GM23338 (cell line): Measurements from ENCODE around the gene CDK5R2. TPM values are rescaled to one million over a fixed set of nuclear protein-coding genes. Genes with fewer than 3 reads are reported as not detected.

Source experiments
- ATAC-seq: fragments of 200-7000 bp; cut with Tn5 transposase; 3 replicates; pipeline ENCODE4 v1.9.1; 2020
- DNase-seq: peaks from one replicate; pipeline ENCODE4 v3.0.0-alpha.2; 2015; ENCODE audit warnings: low spot score
- H2AFZ ChIP-seq: fragments of 200-600 bp; sonication (generic); 2 replicates; pipeline ENCODE4 v1.8.0; 2016; ENCODE audit warnings: antibody characterized with exemption, mild to moderate bottlenecking, moderate library complexity
- H3F3A ChIP-seq: fragments of 200-600 bp; sonication (generic); replicated peaks from 2 replicates; pipeline ENCODE4 v1.8.0; 2017; ENCODE audit warnings: antibody characterized with exemption, mixed run types, low read depth
- H3K27ac ChIP-seq: fragments of 200-600 bp; sonication (generic); 2 replicates; pipeline ENCODE4 v1.6.1; 2016; ENCODE audit warnings: low read depth
- H3K27me3 ChIP-seq: fragments of 200-600 bp; sonication (generic); 2 replicates; pipeline ENCODE4 v1.8.0; 2016; ENCODE audit warnings: mild to moderate bottlenecking, mixed run types, moderate library complexity; ENCODE audit not compliant: insufficient read depth
- H3K36me3 ChIP-seq: fragments of 200-600 bp; sonication (generic); 2 replicates; pipeline ENCODE4 v1.8.0; 2016; ENCODE audit warnings: mild to moderate bottlenecking; ENCODE audit not compliant: insufficient read depth
- H3K4me1 ChIP-seq: fragments of 200-600 bp; sonication (generic); 2 replicates; pipeline ENCODE4 v1.8.0; 2016; ENCODE audit warnings: mild to moderate bottlenecking, moderate library complexity; ENCODE audit not compliant: insufficient read depth
- H3K4me2 ChIP-seq: fragments of 200-600 bp; sonication (generic); 2 replicates; pipeline ENCODE4 v1.7.1; 2017; ENCODE audit warnings: mixed run types
- H3K4me3 ChIP-seq: fragments of 200-600 bp; sonication (generic); 2 replicates; pipeline ENCODE4 v1.6.1; 2016; ENCODE audit warnings: mixed run types
- H3K79me2 ChIP-seq: fragments of 200-600 bp; sonication (generic); replicated peaks from 2 replicates; pipeline ENCODE4 v1.8.0; 2017; ENCODE audit warnings: mild to moderate bottlenecking; ENCODE audit not compliant: insufficient read depth
- H3K9me2 ChIP-seq: fragments of 200-600 bp; sonication (generic); 2 replicates; pipeline ENCODE4 v1.8.0; 2017; ENCODE audit not compliant: insufficient read depth
- H4K20me1 ChIP-seq: fragments of 200-600 bp; sonication (generic); replicated peaks from 2 replicates; pipeline ENCODE4 v1.8.0; 2017; ENCODE audit warnings: mild to moderate bottlenecking; ENCODE audit not compliant: insufficient read depth
- H3K27ac Mint-ChIP-seq: 2 replicates; pipeline ENCODE4 v1.8.0; 2020; ENCODE audit warnings: inconsistent platforms, mild to moderate bottlenecking, moderate library complexity, mixed read lengths
- H3K27me3 Mint-ChIP-seq: 3 replicates; pipeline ENCODE4 v1.8.0; 2022; ENCODE audit warnings: low read depth, mild to moderate bottlenecking, moderate library complexity, mixed read lengths, inconsistent platforms; ENCODE audit not compliant: insufficient read depth, poor library complexity
- H3K36me3 Mint-ChIP-seq: 3 replicates; pipeline ENCODE4 v1.8.0; 2021; ENCODE audit warnings: low read depth, mild to moderate bottlenecking, inconsistent platforms, moderate library complexity, mixed read lengths
- H3K4me1 Mint-ChIP-seq: 3 replicates; pipeline ENCODE4 v1.8.0; 2020; ENCODE audit warnings: mild to moderate bottlenecking, inconsistent platforms, mixed read lengths
- H3K4me3 Mint-ChIP-seq: 3 replicates; pipeline ENCODE4 v1.8.0; 2021; ENCODE audit warnings: moderate library complexity, mild to moderate bottlenecking, inconsistent platforms, mixed read lengths
- H3K9me3 Mint-ChIP-seq: 3 replicates; pipeline ENCODE4 v1.8.0; 2020; ENCODE audit warnings: moderate library complexity, mild to moderate bottlenecking, inconsistent platforms, mixed read lengths
- EZH2 ChIP-seq: fragments of 200-600 bp; sonication (generic); IDR thresholded peaks from one replicate; pipeline ENCODE4 v1.8.0; 2017; ENCODE audit warnings: antibody characterized with exemption, mild to moderate bottlenecking, low read depth; ENCODE audit not compliant: unreplicated experiment
- EZH2phosphoT487 ChIP-seq: fragments of 200-600 bp; sonication (generic); IDR thresholded peaks from one replicate; pipeline ENCODE4 v1.8.1; 2018; ENCODE audit warnings: antibody characterized with exemption; ENCODE audit not compliant: unreplicated experiment
- JUNB ChIP-seq: IDR thresholded peaks from one replicate; pipeline ENCODE4 v1.6.1; 2016; ENCODE audit warnings: antibody characterized with exemption; ENCODE audit not compliant: unreplicated experiment
- NANOG ChIP-seq: IDR thresholded peaks from 2 replicates; pipeline ENCODE4 v1.6.1; 2016; ENCODE audit warnings: antibody characterized with exemption, borderline replicate concordance
- ZNF114 ChIP-seq: fragments of 250-450 bp; sonication (Bioruptor Pico); IDR thresholded peaks from 2 replicates; pipeline ENCODE4 v1.5.0; 2020; ENCODE audit warnings: mild to moderate bottlenecking, moderate library complexity
- polyA plus RNA-seq: library from polyadenylated mRNA; unstranded; fragments of >200 nt; fragmentation: Nextera tagmentation; extraction: Ambion mirVana; gene quantifications from 2 replicates; pipeline ENCODE4 v1.2.1, GENCODE V29; 2016
- total RNA-seq: library from RNA; depleted of rRNA; stranded (reverse); fragments of >200 nt; shearing (Covaris generic); gene quantifications from 2 replicates; pipeline ENCODE4 v1.2.3, GENCODE V29; 2014
- TF ChIP-seq, protein P1 (sequence below), 2 experiments: fragments of 200-600 bp in 1 of 2; sonication (generic) in 1 of 2; conservative IDR thresholded peaks; 2 replicates each; pipeline versions ENCODE4 v1.5.1 to v1.6.1; 2016 to 2017; ENCODE audit warnings: antibody characterized with exemption in 2 of 2, low read depth in 2 of 2, mild to moderate bottlenecking in 2 of 2, moderate library complexity in 1 of 2
- TF ChIP-seq, protein P2 (sequence below): IDR thresholded peaks from one replicate; pipeline ENCODE4 v1.6.1; 2018; ENCODE audit warnings: antibody characterized with exemption; ENCODE audit not compliant: unreplicated experiment
- TF ChIP-seq, protein P3 (sequence below): IDR thresholded peaks from 2 replicates; pipeline ENCODE4 v1.6.1; 2016; ENCODE audit warnings: antibody characterized with exemption

CDK5R2 gene
- total and polyA plus RNA-seq, 2 experiments from 2014 or later: 0.56 TPM; not detected in 1

DNA sequence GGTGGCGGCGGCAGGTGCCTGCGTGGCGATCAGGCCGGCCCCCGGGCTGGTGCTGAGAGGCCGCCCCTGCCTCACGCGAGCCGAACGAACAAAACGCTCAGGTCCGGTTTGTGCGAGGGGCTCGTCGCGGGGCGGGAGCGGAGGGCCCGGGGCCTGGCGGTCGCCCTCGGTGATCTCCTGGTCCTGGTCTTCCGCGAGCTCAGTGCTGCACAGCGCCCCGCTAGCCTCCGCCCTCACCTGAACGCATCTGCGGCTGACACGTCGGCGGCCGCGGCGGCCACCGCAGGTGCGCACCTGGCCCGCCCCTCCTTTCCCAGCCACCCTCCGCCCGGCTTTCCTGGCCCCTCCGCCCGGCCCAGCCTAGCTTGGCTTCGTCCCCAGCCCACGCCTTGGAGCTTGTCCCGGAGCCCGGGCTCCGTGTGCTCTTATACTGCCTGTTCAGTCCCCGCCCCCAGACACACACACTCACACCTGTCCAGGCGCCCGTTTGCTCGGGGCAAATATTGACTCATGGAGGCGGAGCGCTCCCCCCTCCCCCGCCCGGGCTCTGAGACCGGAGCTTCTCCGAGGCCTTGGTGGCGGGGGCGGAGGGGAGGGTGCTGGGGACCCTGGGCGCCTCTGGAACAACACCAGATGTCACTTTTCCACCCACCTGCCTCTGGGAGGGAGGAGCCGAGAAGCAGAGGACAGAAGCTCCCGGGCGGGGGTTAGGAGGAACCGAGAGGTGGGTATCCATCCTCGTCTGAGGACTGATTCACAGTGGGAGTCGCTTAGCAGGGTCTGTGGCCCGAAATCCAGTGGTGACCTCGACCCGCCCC is 42.3 kb downstream of the CDK5R2 start:
- no peaks in the 10 kb centered on the region; the same call in 2 of the 3 replicates for H3K36me3 Mint-ChIP-seq
- Histone ChIP-seq H3K4me2 (peak overlapping the region; percentile 90), H3K27ac (no peak overlapping the region), H3K36me3 (no peaks in the 10 kb centered on the region), H3K4me1 (peaks cover 37% of the 10 kb centered on the region), H3K79me2 (no peaks in the 10 kb centered on the region), H3F3A (0 out of 2 replicates have a peak, but pooled peaks cover 6% of the 10 kb centered on the region), H3K27me3 (peaks cover 100% of the 10 kb centered on the region), H3K4me3 (peak overlapping the region; percentile 72), H4K20me1 (peaks cover 4% of the 10 kb centered on the region; the same call in 1 of the 2 replicates), H2AFZ (no peak overlapping the region), H3K9me2 (no peaks in the 10 kb centered on the region)
- H3K4me3 Mint-ChIP-seq: peak overlapping the region; percentile 86
- H3K27ac Mint-ChIP-seq: no peak overlapping the region
- ATAC-seq: peak; percentile 26
- peak; percentile 26 for TF ChIP-seq EZH2phosphoT487
- TF ChIP-seq, protein P1, sequence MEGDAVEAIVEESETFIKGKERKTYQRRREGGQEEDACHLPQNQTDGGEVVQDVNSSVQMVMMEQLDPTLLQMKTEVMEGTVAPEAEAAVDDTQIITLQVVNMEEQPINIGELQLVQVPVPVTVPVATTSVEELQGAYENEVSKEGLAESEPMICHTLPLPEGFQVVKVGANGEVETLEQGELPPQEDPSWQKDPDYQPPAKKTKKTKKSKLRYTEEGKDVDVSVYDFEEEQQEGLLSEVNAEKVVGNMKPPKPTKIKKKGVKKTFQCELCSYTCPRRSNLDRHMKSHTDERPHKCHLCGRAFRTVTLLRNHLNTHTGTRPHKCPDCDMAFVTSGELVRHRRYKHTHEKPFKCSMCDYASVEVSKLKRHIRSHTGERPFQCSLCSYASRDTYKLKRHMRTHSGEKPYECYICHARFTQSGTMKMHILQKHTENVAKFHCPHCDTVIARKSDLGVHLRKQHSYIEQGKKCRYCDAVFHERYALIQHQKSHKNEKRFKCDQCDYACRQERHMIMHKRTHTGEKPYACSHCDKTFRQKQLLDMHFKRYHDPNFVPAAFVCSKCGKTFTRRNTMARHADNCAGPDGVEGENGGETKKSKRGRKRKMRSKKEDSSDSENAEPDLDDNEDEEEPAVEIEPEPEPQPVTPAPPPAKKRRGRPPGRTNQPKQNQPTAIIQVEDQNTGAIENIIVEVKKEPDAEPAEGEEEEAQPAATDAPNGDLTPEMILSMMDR (conservative IDR thresholded peaks at IDR 0.05; ENCODE audit: low read depth in 2 of 2): 0 out of 4 replicates have a peak, but pooled peaks of 1 of the 2 experiments have one; percentile 3
- no peak for TF ChIP-seq JUNB
- TF ChIP-seq NANOG: no peak
- TF ChIP-seq, protein P2, sequence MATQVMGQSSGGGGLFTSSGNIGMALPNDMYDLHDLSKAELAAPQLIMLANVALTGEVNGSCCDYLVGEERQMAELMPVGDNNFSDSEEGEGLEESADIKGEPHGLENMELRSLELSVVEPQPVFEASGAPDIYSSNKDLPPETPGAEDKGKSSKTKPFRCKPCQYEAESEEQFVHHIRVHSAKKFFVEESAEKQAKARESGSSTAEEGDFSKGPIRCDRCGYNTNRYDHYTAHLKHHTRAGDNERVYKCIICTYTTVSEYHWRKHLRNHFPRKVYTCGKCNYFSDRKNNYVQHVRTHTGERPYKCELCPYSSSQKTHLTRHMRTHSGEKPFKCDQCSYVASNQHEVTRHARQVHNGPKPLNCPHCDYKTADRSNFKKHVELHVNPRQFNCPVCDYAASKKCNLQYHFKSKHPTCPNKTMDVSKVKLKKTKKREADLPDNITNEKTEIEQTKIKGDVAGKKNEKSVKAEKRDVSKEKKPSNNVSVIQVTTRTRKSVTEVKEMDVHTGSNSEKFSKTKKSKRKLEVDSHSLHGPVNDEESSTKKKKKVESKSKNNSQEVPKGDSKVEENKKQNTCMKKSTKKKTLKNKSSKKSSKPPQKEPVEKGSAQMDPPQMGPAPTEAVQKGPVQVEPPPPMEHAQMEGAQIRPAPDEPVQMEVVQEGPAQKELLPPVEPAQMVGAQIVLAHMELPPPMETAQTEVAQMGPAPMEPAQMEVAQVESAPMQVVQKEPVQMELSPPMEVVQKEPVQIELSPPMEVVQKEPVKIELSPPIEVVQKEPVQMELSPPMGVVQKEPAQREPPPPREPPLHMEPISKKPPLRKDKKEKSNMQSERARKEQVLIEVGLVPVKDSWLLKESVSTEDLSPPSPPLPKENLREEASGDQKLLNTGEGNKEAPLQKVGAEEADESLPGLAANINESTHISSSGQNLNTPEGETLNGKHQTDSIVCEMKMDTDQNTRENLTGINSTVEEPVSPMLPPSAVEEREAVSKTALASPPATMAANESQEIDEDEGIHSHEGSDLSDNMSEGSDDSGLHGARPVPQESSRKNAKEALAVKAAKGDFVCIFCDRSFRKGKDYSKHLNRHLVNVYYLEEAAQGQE: no peak
- TF ChIP-seq EZH2: peak; percentile 86
- TF ChIP-seq ZNF114: no peak
- TF ChIP-seq, protein P3, sequence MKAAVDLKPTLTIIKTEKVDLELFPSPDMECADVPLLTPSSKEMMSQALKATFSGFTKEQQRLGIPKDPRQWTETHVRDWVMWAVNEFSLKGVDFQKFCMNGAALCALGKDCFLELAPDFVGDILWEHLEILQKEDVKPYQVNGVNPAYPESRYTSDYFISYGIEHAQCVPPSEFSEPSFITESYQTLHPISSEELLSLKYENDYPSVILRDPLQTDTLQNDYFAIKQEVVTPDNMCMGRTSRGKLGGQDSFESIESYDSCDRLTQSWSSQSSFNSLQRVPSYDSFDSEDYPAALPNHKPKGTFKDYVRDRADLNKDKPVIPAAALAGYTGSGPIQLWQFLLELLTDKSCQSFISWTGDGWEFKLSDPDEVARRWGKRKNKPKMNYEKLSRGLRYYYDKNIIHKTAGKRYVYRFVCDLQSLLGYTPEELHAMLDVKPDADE: no peak
- H3K27me3 Mint-ChIP-seq: peaks cover 88% of the 10 kb centered on the region
- H3K9me3 Mint-ChIP-seq: peaks cover 2% of the 10 kb centered on the region; the same call in 1 of the 3 replicates
- peak; percentile 66 for DNase-seq
- H3K4me1 Mint-ChIP-seq: peaks cover 24% of the 10 kb centered on the region
